WERI-Rb-1 (cell line): ENCODE results near the gene ACTR1A.

Source experiments
- DNase-seq: peaks from one replicate; pipeline ENCODE4 v3.0.0-alpha.2; 2020
- H3K27ac ChIP-seq: fragments of 250-450 bp; sonication (Bioruptor Pico); 2 replicates; pipeline ENCODE4 v1.5.1; 2020; ENCODE audit warnings: mild to moderate bottlenecking, moderate library complexity
- H3K27me3 ChIP-seq: fragments of 250-450 bp; sonication (Bioruptor Pico); 2 replicates; pipeline ENCODE4 v1.5.1; 2021; ENCODE audit warnings: mild to moderate bottlenecking, low read depth, moderate library complexity; ENCODE audit not compliant: insufficient read depth, severe bottlenecking
- H3K36me3 ChIP-seq: fragments of 250-450 bp; sonication (Bioruptor Pico); 2 replicates; pipeline ENCODE4 v1.5.1; 2020; ENCODE audit warnings: mild to moderate bottlenecking, moderate library complexity
- H3K4me3 ChIP-seq: 2 replicates; pipeline ENCODE4 v1.5.1; 2011; ENCODE audit warnings: low read depth, mild to moderate bottlenecking, control low read depth, low read length
- H3K9me3 ChIP-seq: fragments of 250-450 bp; sonication (Bioruptor Pico); 2 replicates; pipeline ENCODE4 v1.5.1; 2021; ENCODE audit warnings: mild to moderate bottlenecking, moderate library complexity; ENCODE audit not compliant: severe bottlenecking
- CTCF ChIP-seq: IDR thresholded peaks from 2 replicates; pipeline ENCODE4 v1.5.1; 2011; ENCODE audit warnings: low read depth, mild to moderate bottlenecking, control low read depth, inconsistent platforms, low read length

ACTR1A gene

GRCh38 chr10:102429468-102429867 lies 73.0 kb downstream of the ACTR1A start:
- Histone ChIP-seq H3K4me3 (no peak overlapping the region), H3K36me3 (peaks cover 13% of the 10 kb centered on the region), H3K27me3 (no peaks in the 10 kb centered on the region), H3K9me3 (no peaks in the 10 kb centered on the region), H3K27ac (no peak overlapping the region)
- no peak for TF ChIP-seq CTCF
- no peak for DNase-seq
